Right atrium auricular region (tissue), 2 donors: ENCODE results near the gene PROZ. TPM values are rescaled to one million over a fixed set of nuclear protein-coding genes. Genes with fewer than 3 reads are reported as not detected.
A peak's percentile ranks its signal among the peaks of the same experiment; 100 is the strongest.

Experiments used
- DNase-seq: peaks from one replicate; pipeline ENCODE4 v3.0.0-alpha.2; 2019; ENCODE audit warnings: low spot score
- H3K27ac ChIP-seq, 2 donors: fragments of 200-600 bp; sonication (generic); 1 replicate in 1 of 2; 2 replicates in 1 of 2; pipeline ENCODE4 v1.5.1; 2016 to 2019
- H3K27me3 ChIP-seq, 2 donors: fragments of 200-600 bp; sonication (generic); one replicate each; pipeline versions ENCODE4 v1.5.1 to v1.6.0; 2017 to 2019
- H3K36me3 ChIP-seq: fragments of 200-600 bp; sonication (generic); one replicate; pipeline ENCODE4 v1.5.1; 2016
- H3K4me1 ChIP-seq, 2 donors: fragments of 200-600 bp; sonication (generic); one replicate each; pipeline versions ENCODE4 v1.5.1 to v1.6.0; 2017 to 2019
- H3K4me3 ChIP-seq, 2 donors: fragments of 200-600 bp; sonication (generic); 1 replicate in 1 of 2; 2 replicates in 1 of 2; pipeline ENCODE4 v1.5.1; 2017 to 2019; ENCODE audit warnings: mild to moderate bottlenecking in 1 of 2, moderate library complexity in 1 of 2
- H3K9me3 ChIP-seq, 2 donors: fragments of 200-600 bp; sonication (generic); one replicate each; pipeline ENCODE4 v1.5.1; 2019
- CTCF ChIP-seq, 2 donors: fragments of 200-600 bp; sonication (generic); IDR thresholded peaks; one replicate each; pipeline ENCODE4 v1.5.1; 2019; ENCODE audit warnings: antibody characterized with exemption in 2 of 2
- total RNA-seq, 2 donors: library from RNA; depleted of rRNA; stranded (reverse); fragments of >200 nt; gene quantifications; one replicate each; pipeline ENCODE4 v1.1.0, GENCODE V29; 2016

The PROZ gene
- total RNA-seq, 2 donors from 2014 or later = not detected

- peaks cover 0 to 56% of the 10 kb centered on the region in 2 donors for H3K4me1 ChIP-seq
These were observed 61.0 kb downstream of the PROZ start for GRCh38 chr13:113219256-113219940.

DNA sequence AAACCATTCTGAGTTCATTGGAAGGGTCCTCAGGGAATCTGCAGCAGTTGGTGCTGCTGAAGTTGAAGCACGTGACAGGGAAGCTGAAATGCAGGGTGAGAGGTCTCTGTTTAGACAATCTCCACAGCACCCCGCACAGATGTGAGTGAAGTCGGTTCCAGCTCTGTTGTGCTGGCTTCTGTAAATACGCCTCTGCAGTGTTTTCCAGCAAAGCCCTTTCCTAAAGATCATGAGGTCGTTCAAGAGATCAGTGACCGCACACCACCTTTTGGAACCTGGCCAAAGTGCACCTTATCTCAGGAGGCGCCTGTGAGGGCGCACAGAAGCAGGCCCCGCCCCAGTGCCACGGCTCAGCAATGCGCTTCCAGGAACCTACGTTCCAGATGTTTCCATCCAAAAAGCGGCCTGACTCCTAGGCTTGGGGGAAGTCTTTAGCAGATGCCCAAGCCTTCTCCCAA lies 61.7 kb downstream of the PROZ start:
- H3K4me1 ChIP-seq = peaks cover 0 to 49% of the 10 kb centered on the region in 2 donors
- H3K27ac ChIP-seq = peak overlapping the region; percentile 84 to 86
- H3K4me3 ChIP-seq = no peak overlapping the region
- no peaks in the 10 kb centered on the region for H3K27me3 ChIP-seq
- no peak for TF ChIP-seq CTCF (IDR thresholded peaks at IDR 0.05)
- no peaks in the 10 kb centered on the region for H3K9me3 ChIP-seq
- DNase-seq = no peak
- H3K36me3 ChIP-seq = peaks cover 28% of the 10 kb centered on the region

More at GRCh38 chr13:113219256-113219940, 61.0 kb downstream of the PROZ start:
- DNase-seq = no peak
- TF ChIP-seq CTCF (IDR thresholded peaks at IDR 0.05) = no peak
- Histone ChIP-seq H3K9me3 (no peaks in the 10 kb centered on the region), H3K36me3 (peaks cover 28% of the 10 kb centered on the region), H3K27me3 (no peaks in the 10 kb centered on the region), H3K27ac (peak overlapping the region; percentile 84 to 86), H3K4me3 (no peak overlapping the region)

DNA sequence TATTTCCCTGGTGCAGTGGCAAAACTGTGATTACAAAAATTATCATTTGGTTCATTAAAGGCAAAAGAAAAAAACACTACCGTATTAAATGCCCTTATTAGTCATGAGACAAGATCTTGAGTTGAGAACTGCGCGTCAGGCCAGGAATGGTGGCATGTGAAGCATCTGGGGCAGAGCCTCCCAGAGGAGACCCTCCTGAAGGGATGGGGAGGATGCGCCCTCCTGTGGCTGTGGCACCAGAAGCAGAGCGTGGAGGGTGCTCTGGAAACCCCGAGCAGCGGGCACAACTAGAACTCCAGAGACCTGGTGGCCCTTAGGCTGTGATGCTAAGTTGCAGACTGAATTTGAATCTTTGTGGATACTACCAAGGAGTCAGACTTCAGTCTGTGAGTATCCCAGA lies 62.4 kb downstream of the PROZ start:
- Histone ChIP-seq H3K36me3 (peaks cover 33% of the 10 kb centered on the region), H3K4me1 (peaks cover 0 to 41% of the 10 kb centered on the region in 2 donors), H3K27me3 (no peaks in the 10 kb centered on the region), H3K4me3 (no peak overlapping the region), H3K27ac (peak overlapping the region; percentile 84 to 86), H3K9me3 (no peaks in the 10 kb centered on the region)
- DNase-seq = no peak
- TF ChIP-seq CTCF (IDR thresholded peaks at IDR 0.05) = peak in 1 of 2 donors; percentile 68

Other genes starting within 250 kb of the PROZ start
- 10 to 100 TPM; 17.1 to 21.6 TPM for gene MCF2L, start 189.4 kb upstream of the PROZ start, total RNA-seq
- under 1 TPM in 1 of 2 donors, not detected in 1; 0.20 TPM for gene F7, start 52.9 kb upstream of the PROZ start, total RNA-seq
- gene F10, start 35.8 kb upstream of the PROZ start, total RNA-seq = 10 to 100 TPM; 21.9 to 27.5 TPM
- 10 to 100 TPM; 34.8 to 44.4 TPM for gene PCID2, start 50.0 kb downstream of the PROZ start, total RNA-seq
- 100 to 1,000 TPM in 1 of 2 donors, 10 to 100 TPM in 1; 76.5 to 435 TPM for gene CUL4A, start 51.0 kb downstream of the PROZ start, total RNA-seq
- 10 to 100 TPM; 70.0 to 73.7 TPM for gene LAMP1, start 138.6 kb downstream of the PROZ start, total RNA-seq
- 1 to 10 TPM in 1 of 2 donors, under 1 TPM in 1; 0.48 to 2.4 TPM for gene GRTP1, start 205.5 kb downstream of the PROZ start, total RNA-seq